ENCODE results near the gene ISM1.

Gene ISM1

DNA sequence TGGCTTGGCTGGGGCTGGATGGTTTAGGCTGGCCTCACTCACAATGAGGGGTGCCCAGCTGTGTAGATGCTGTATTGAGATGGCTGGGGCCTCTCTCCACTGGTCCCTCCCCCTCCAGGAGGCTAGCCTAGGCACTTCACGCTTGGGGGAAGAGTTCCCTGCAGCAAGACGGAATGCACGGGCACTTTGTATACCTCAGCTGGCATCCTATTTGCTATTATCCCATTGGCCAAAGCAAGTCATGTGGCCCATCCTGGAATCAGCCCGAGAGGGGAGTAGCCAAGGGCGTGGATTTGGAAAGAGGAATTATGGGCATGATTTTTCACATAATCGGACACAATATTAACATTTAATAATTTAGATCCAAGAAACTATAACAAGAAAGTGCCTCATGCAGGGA is 64.3 kb downstream of the ISM1 start:
- no peak for DNase-seq

DNA sequence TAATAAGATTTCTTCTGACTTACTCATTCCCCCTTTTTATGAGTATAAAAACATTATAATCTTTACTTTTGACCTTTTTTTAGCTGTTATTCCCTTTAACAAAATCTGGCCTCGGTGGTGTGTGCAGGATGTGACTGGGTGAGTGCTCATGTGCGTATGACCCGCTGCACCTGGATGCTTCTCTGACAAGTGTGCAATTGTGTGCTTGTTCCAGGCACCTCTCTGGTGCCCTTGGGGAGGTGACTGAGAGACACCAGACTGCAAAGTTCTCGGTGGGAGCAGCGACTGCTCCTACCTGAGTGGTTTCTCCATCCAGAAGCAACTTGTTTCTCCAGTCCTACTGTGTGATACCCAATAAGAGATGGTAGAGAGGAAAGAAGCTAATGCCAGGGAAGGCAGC is 65.0 kb downstream of the ISM1 start:
- no peak for DNase-seq

DNA sequence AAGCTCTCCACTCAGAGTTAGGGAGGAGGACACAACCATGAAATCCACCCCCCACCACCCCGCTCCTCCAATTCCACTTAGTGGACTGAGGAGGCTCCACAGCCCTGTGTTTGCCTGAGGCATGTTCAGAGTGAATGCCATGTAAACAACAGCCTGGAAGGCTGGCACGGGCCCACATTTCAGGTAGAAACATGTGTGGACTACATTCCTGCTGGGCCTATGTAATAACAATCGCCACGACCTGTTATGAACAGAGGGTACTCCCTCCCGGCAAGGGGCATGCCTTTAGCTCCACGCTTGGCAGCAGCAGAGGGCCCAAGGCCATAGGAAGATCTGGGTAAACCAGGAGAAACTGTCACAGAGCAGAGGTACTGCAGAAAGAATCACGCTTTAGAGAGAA is 65.5 kb downstream of the ISM1 start:
- no peak for DNase-seq

DNA sequence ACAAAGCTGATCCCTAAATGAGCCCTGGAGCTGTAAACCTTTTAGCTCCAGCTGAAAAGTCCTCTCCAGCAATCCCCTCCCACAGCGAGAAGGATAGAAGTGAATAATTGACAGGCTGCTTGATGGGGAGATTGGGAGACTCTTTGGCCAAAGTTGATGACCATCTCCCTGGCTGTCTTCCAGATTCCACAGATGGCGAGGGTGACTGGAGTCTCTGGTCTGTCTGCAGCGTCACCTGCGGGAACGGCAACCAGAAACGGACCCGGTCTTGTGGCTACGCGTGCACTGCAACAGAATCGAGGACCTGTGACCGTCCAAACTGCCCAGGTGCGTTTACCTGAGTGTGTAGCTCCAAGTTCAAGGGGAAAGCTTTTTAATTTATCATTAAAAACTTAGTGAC is 67.3 kb downstream of the ISM1 start:
- no peak for DNase-seq

DNA sequence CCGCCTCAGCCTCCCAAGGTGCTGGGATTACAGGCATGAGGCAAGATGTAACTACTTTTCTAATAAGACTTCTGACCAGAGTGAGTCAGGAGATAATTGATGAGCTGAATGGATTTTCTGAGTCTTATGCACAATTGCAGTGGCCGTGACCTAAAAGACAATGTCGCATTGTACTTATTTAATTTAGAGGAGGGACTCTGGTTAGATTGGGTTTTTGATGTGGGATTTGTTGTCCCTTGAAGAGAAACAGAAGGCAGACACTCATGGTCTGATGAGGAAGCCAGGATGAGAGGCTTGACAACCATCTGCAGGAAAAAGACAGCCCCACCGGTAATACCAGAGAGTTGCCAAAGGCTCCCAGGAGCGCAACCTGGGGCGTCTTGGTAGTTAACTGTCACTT is 68.0 kb downstream of the ISM1 start:
- DNase-seq: no peak

DNA sequence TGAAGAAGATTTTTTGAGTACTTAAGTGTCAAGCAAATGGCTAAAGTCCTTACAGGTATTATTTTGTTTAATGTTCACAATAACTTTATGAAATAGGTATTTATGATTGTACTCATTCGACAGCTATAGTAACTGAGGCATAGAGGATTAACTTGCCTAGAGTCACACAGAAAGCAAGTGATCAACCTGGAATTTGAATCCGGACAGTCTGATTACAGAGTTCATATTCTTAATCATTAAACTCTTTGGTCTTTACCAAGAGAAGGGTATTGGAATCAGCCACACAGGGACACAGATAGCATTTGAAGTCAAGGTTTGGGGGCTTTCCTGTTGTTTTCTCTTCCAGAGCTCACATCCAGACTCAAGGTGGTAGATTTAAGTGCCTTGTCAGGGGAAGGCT is 69.7 kb downstream of the ISM1 start:
- no peak for DNase-seq

DNA sequence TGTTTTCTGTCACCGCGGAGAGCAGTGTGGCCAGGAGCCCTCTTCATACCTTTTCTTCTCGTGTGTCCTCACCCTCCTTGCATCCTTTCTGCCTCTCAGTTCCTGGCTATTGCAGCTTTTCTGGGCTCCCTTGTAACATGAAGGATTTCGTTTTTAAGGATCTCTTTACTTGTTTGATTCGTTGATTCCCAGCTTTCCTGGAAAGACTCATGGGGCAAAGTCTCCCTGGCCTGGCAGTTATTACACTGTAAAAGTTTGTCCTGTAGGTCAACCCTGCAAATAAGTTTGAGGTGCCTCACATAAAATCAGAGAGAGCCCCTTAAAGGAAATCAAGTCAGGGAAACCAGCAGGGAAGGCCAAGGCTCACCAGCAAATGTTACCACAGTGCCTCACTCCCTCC is 70.1 kb downstream of the ISM1 start:
- DNase-seq: no peak

DNA sequence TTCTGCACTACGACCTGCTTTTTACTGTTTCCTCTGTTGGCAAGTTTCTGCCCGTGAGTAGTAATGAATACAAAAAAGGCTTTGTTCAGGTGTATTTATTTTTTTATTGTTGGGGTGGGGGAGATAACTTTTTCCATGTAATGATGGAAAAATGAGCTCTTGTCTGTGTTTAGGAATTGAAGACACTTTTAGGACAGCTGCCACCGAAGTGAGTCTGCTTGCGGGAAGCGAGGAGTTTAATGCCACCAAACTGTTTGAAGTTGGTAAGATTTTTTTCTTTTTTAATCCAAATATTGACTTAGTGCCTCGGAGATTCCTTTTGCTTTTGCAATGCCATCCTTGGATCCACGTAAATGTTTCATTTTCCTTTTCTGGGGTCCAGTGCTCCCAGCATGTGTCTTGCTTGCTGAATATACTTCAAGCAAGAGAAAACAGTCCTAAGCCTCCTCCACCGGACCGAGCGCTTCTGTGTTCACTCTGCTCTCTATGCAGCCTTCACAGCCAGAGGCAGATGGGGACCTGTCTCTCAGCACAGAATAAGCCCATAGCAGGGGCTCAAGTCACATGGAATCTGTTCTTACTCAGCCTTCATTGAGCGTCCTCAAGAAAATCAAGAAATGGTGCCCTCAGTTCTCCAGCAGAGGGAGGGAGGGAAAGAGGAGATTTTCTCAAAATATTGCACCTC is 71.3 kb downstream of the ISM1 start:
- no peak for DNase-seq

DNA sequence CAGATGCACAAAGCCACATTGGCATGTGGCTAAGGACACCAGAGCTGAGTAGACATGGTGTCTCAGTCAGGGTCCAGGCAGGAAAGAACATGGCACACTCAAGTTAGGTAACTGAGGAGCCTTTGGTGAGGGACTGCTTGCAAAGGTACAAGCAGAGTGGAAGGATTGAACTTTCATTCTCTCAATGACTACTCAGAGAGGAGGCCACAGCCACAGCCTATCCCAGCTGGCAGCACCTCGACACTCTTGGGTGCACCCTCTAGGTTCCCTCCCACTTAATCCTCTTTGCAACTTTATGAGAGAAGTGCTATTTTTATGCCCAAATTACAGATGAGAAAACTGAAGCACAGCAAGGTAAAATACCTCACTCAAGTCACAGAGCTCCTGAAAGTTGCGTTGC is 73.4 kb downstream of the ISM1 start:
- no peak for DNase-seq

DNA sequence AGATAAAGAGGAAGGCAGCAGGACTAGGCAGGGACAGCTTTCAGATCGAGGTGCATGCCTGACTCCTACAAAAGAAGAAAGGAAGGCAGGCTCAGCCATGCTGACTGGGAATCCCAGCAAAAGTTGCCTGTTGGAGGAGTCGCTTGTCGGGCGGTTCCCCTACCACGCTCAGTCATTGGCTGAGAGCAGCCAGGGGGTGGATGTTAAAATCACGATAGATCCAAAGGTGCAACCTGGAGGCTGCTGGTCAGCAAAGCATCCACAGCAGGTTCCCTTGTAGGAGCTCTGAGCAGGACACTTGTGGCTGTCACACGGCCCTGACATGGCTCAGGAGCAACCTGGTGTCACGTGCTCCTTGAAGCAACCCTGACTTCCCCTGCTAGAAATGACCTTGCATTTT is 74.6 kb downstream of the ISM1 start:
- no peak for DNase-seq

DNA sequence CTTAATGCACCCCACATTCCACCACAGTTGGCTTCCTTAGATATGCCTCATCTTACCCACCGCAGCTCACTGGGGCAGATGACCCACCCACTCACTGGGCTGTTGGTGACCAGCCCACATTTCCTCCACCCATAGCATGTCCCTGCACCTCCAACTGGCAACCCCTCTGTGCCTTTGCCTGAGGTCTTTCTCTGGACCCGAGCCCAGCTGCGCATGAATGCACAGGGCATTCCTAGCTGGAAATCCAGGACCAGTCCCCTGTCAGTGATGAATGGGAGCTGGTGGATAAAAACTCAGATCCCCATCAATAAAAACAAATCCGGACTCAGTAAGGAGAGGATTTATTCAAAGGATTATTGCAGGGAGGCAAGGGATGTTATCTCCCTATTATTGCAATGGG is 75.0 kb downstream of the ISM1 start:
- no peak for DNase-seq

DNA sequence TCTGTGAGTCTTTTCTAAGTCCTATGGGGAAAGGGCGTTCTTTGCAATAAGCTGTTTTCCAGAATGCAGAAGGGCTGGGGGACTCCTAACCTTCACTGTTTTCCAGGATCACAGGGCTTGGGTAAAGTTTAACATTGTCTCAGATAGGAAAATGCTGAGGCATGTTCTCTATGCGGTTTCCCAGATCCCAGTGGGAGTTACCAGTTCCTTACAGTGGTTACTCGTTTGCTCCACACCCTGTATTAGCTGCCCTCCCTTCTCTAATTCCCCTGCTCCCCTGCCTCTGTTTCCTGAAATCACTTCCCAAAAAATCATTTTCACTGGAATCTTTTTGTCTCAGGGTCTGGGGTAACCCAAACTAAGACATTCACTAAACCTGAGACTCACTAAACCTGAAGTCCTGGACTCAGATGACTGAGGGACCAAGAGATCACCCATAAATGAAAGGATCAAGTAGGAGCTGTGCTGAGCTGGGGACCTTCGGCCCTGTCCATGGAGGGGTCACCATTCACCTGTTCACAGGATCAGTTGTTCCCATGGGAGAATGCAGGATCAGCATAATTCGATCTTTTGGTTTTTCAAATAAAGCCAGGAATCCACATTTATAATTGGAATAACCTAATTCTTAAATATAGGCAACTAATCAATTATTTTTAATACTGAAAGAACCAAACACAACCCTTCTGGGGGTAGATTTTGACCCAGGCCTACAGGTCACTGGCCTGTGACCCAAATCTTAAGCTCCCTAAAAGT is 76.2 kb downstream of the ISM1 start:
- DNase-seq: no peak

DNA sequence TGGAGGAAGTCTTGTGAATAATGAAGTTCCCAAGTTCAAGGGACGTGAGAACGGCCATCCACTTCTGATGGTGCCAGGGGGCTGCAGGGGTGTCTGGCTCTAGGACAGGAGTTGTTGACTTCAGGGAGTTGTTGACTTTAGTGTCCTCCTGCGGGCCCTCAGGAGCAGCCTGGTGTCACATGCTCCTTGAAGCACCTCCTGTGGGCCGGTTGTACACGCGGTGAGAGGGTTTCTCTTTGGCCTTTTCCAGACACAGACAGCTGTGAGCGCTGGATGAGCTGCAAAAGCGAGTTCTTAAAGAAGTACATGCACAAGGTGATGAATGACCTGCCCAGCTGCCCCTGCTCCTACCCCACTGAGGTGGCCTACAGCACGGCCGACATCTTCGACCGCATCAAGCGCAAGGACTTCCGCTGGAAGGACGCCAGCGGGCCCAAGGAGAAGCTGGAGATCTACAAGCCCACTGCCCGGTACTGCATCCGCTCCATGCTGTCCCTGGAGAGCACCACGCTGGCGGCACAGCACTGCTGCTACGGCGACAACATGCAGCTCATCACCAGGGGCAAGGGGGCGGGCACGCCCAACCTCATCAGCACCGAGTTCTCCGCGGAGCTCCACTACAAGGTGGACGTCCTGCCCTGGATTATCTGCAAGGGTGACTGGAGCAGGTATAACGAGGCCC is 77.8 kb downstream of the ISM1 start:
- DNase-seq: no peak

DNA sequence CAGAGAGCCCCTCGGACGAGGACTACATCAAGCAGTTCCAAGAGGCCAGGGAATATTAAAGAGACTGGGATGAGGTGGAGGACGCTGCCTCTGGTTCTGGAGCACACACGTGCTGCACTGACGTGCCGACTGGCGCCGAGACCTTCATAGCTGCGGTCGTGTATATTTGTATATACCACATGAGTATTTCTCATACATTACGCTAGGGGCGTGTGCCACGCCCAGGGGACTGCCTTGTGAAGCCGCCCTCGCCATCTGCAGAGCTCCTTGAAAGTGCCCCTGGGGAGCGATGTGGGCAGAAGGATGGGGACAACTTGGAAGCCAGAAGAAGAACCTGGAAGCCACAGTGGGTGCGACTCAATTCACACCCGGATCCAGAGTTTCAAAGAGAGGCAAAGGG is 78.3 kb downstream of the ISM1 start:
- DNase-seq: no peak

DNA sequence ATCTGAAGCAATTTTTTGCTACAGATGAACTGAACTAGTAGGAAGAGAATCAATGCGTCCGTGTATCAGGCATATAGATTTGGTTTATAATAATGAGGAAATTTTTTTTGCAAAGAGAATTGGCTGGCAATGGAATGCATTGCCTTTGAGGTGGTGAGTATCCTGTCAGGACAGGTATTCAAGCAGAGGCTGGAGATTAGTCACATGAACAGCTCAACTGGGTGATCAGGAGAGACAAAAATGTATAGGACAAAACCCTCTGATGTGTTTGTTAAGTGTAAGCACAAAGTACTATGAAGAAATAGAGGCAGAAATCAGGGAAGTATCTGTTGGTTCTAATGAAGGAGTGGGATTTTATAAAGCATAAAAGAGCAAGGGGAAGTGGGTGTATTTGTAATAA is 80.5 kb downstream of the ISM1 start:
- DNase-seq: no peak

DNA sequence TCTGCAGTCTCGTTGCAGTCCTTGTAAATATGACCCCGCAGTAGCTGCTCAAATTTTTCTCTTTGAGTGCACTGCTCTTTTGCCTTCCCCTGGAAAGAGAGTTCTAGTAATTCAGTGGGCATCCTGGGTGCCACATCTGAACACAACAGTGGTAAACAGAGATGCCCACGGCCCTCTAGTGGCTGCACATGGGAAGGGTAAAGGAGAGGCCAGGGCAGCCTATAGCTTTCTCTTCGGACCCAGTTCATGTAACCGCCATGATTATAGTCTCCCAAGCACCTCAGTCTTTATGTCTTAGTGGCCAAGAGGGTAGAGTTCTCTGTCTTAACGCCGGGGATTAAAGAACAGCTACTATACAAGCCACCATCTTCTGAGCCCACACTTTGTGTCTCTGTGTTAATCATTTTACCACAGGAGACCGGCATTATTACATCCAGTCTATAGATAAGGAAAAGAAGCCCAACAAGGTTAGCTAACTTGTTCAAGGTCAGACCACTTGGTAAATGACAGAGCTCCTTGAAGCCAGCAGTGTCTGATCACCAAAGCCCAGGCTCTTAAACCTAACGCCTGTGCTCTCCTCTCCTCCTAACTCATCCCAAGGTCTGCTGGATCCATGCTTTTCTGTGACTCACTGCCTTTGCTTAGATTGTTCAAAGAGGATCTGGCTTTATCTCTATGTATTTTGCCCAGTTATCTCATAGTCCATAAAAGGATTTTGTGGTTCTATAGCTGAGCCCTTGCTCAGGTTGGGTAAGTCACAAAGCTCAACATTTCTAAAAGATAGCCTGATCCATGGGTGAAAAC is 81.8 kb downstream of the ISM1 start:
- DNase-seq: peak; percentile 5

DNA sequence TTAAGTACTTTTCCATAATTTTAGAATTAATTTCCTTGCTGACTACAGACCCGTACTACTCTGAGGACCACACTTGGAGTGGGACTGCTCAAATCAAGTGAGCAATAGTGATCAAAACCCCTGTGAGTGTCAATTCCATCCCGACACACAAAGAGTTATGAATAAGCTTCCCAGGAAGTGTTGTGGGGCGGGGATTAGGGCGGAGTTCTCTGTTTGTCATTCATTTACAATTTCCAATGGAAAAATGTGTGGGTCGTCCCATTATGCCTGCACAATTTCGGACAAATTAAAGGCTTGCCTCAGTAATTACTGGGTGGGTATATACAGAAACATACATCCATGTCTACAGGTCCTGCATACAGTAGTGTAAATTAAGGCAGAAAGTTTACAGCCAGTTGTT is 84.2 kb downstream of the ISM1 start:
- no peak for DNase-seq

DNA sequence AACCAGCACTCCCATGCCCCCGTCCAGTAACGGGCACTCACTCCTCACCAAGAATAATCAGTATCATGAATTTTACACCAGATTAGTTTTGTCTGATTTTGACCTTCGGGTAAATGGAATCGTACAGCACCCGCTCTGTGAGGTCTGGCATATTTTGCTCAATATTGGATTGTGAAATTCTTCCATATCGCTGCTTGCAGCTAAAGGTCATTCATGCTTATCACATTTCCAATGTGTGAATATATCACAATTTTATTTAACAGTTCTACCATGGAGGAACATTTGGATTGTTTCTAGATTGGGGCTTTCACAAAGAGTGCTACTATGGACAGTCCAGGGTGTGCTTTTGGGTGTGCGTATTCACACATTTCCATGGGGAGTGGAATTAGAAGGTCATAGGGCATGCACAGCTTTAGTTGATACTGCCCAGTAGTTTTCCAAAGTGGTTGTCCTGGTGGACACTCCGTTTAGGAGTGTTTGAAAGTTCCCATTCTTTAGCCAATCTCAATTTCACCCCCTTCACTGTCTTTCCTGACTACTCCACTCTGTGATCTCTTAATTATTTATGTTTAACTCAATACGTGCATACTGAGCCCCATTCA is 86.6 kb downstream of the ISM1 start:
- DNase-seq: no peak

DNA sequence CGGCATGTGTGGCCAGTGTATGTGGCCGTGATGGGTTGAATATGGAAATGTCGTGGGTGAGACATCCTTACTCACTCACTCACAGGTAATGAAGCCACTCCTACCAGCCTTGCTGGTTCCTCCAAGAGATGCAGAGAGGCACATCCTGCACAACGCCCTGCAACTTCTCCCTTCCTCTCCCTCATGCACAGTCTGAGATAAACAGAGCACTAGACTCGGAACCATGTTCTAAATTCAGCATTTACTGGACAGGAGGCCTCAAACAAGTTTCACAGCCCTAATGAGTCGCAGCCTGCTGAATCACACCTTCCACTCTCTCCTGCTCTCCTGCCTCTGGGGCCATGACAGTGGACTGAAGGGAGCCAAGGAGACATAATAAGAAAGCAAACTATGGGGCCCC is 91.2 kb downstream of the ISM1 start:
- no peak for DNase-seq

DNA sequence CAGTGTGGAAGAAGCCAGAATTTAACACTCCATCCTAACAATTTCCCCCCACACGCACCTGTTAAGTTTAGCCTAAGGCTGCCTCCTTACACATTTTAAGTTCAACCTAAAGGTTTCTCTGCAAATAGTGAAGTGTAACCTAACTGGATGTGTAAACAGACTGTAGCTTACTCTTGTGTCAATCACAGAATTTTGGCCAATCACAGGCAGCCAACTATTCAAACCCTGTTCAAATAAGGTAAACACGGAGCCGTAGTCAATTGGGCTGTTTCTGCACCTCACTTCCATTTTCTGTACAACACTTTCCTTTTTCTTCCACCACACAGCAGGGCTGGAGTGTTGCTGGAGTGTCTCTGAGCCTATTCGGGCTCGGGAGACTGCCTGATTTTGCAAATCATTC is 92.1 kb downstream of the ISM1 start:
- DNase-seq: no peak

DNA sequence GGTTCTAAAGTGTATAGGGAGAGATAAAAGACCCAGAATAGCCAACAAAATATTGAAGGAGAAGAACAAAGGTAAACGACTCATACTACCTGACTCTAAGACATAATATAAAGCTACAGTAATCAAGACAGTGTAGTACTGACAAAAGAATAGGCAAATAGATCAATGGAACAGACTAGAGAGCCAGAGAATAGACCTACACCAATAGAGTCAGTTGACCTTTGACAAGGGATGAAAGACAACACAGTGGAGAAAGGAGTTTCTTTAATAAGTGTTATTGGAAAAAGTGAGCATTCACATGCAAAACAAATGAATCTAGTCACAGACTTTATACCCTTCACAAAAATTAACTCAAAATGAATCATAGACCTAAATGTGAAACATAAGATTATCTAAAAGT is 96.4 kb downstream of the ISM1 start:
- DNase-seq: no peak

DNA sequence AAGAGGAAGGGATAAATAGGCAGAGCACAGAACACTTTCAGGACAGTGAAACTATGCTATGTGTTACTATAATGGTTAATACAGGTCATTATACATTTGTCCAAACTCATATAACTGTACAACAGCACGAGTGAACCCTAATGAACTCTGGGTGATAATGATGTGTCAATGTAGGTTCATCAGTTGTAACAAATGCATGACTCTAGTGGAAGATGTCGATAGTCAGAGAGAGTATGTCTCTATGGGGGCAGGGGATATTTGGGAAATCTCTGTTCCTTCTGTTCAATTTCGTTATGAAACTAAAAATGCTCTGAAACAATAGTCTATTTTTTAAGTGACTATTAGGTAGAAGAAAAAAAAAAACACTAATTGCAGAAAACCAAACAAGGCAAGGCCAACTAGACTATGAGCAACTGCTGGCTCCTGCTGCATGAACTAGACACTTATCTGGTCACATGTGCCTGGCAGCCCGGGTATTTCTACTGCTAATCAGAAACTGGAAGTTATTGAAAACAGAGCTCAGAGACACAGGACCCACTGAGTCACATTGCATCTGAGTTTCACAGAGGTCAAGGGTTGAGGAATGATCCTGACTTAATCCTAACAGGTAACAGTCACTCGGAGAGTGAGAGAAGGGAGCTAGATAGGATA is 97.9 kb downstream of the ISM1 start:
- no peak for DNase-seq

DNA sequence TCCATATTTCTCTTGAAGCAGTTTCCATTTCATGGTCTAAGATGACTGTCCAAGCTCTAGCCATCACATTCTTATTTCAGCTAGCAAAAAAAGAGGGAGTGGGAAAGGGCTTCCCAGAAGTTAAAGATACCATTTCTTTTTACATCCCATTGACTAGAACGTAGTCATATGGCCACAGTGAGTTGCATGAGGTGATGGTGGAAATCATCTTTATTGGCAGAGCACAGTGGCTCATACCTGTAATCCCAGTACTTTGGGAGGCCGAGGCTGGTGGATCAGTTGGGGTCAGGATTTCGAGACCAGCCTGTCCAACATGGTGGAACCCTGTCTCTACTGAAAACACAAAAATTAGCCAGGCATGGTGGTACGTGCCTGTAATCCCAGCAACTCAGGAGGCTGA is 99.6 kb downstream of the ISM1 start:
- no peak for DNase-seq

Data from inflammatory macrophage treated with lipopolysaccharide for 4 hours (primary cell).